ENCODE data around the gene C1orf50.

Gene C1orf50

GRCh38 chr1:42821690-42822089 is 54.6 kb downstream of the C1orf50 start:
- TF ChIP-seq SPI1 (IDR thresholded peaks at IDR 0.05; ENCODE audit: borderline replicate concordance, low read depth), result no peak
- no peak for TF ChIP-seq POLR2AphosphoS5 (IDR thresholded peaks at IDR 0.05; ENCODE audit: low read depth)
- TF ChIP-seq GABPA (IDR thresholded peaks at IDR 0.05; ENCODE audit: low read depth), result no peak
- TF ChIP-seq, protein P1, sequence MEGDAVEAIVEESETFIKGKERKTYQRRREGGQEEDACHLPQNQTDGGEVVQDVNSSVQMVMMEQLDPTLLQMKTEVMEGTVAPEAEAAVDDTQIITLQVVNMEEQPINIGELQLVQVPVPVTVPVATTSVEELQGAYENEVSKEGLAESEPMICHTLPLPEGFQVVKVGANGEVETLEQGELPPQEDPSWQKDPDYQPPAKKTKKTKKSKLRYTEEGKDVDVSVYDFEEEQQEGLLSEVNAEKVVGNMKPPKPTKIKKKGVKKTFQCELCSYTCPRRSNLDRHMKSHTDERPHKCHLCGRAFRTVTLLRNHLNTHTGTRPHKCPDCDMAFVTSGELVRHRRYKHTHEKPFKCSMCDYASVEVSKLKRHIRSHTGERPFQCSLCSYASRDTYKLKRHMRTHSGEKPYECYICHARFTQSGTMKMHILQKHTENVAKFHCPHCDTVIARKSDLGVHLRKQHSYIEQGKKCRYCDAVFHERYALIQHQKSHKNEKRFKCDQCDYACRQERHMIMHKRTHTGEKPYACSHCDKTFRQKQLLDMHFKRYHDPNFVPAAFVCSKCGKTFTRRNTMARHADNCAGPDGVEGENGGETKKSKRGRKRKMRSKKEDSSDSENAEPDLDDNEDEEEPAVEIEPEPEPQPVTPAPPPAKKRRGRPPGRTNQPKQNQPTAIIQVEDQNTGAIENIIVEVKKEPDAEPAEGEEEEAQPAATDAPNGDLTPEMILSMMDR (IDR thresholded peaks at IDR 0.05; ENCODE audit: insufficient read depth, low read length), result no peak
- no peak for TF ChIP-seq REST (IDR thresholded peaks at IDR 0.05; ENCODE audit: insufficient replicate concordance, low read depth)
- no peak overlapping the region for H3K4me3 ChIP-seq (replicated peaks; ENCODE audit: insufficient read depth, low read length)
- no peak overlapping the region for H3K27ac ChIP-seq (replicated peaks)
- no peak for DNase-seq (ENCODE audit: low read depth in 1 of 2, low spot score in 1 of 2)
- no peaks in the 10 kb centered on the region for H3K27me3 ChIP-seq (ENCODE audit: insufficient read depth, poor library complexity, severe bottlenecking)

DNA sequence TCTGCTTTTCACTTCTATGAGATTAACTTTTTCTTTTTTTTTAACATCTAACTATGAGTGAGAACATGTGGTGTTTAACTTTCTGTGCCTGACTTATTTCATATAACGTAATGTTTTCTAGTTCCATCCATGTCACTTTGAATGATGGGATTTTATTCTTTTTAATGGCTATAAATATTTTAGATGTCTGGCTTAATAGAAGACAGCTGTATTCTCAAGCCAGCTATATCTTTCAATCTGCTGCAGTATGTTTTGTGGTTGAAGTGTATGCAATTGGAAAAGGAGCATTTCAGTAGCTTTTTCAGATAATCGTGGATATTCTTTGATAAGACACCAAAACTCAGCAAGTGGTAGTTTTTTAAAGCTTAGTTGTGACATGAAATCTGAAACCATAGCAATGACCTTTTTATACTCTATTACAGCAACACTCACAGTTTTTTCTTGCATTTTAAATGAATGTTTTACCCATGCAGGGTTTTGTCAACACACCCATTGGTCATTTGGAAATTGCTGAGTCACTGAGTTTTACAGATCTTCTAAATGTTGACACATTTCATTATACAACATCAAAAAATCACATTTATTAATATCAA is 55.8 kb downstream of the C1orf50 start:
- Histone ChIP-seq H3K4me3 (replicated peaks; ENCODE audit: insufficient read depth, low read length) (no peak overlapping the region), H3K27me3 (ENCODE audit: insufficient read depth, poor library complexity, severe bottlenecking) (no peaks in the 10 kb centered on the region), H3K27ac (replicated peaks) (no peak overlapping the region)
- TF ChIP-seq REST (IDR thresholded peaks at IDR 0.05; ENCODE audit: insufficient replicate concordance, low read depth), result no peak
- TF ChIP-seq POLR2AphosphoS5 (IDR thresholded peaks at IDR 0.05; ENCODE audit: low read depth), result no peak
- TF ChIP-seq GABPA (IDR thresholded peaks at IDR 0.05; ENCODE audit: low read depth), result no peak
- TF ChIP-seq SPI1 (IDR thresholded peaks at IDR 0.05; ENCODE audit: borderline replicate concordance, low read depth), result no peak
- TF ChIP-seq, protein P1 (IDR thresholded peaks at IDR 0.05; ENCODE audit: insufficient read depth, low read length), result no peak
- no peak for DNase-seq (ENCODE audit: low read depth in 1 of 2, low spot score in 1 of 2)

DNA sequence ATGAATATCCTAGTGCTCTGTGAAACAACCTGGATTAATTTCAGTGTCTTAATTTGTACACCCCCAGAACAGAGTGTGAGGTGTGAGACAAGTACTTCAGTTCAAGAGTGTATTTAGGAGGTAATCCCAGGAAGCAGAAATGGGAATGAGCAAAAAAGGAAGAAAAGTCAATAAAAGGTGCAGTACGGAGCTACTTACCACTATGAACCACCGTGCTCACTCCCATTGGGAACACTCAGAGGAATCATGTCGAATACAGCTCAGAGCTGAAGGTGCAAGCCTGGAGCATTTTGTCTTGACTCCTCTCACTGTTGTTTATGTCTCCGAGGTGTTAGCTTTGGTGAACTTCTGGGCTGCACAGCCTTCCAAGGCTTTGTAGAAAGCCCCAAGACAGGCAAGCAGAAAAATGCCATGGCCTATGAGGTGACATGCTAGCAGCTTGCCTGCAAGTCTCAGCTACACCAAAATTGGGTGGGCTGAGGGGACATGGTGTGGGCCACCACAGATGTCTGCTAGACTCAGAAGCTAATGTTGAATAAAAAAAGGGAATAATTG is 57.5 kb downstream of the C1orf50 start:
- H3K4me3 ChIP-seq (replicated peaks; ENCODE audit: insufficient read depth, low read length), result no peak overlapping the region
- no peaks in the 10 kb centered on the region for H3K27me3 ChIP-seq (ENCODE audit: insufficient read depth, poor library complexity, severe bottlenecking)
- TF ChIP-seq REST (IDR thresholded peaks at IDR 0.05; ENCODE audit: insufficient replicate concordance, low read depth) (no peak), POLR2AphosphoS5 (IDR thresholded peaks at IDR 0.05; ENCODE audit: low read depth) (no peak), GABPA (IDR thresholded peaks at IDR 0.05; ENCODE audit: low read depth) (no peak), SPI1 (IDR thresholded peaks at IDR 0.05; ENCODE audit: borderline replicate concordance, low read depth) (no peak)
- TF ChIP-seq, protein P1 (IDR thresholded peaks at IDR 0.05; ENCODE audit: insufficient read depth, low read length), result no peak
- no peak overlapping the region for H3K27ac ChIP-seq (replicated peaks)
- no peak for DNase-seq (ENCODE audit: low read depth in 1 of 2, low spot score in 1 of 2)

Data from HL-60 (cell line).